Neural cell (in vitro differentiated cells): Measurements from ENCODE around the gene GALNT2.

Source experiments
- CTCF ChIP-seq: fragments of 450-650 bp; IDR thresholded peaks from 2 replicates; pipeline ENCODE4 v1.5.1; 2014; ENCODE audit warnings: antibody characterized with exemption, mild to moderate bottlenecking, moderate library complexity; ENCODE audit not compliant: poor library complexity, severe bottlenecking
- MXI1 ChIP-seq: fragments of 450-650 bp; conservative IDR thresholded peaks from 2 replicates; pipeline ENCODE4 v1.6.1; 2014; ENCODE audit warnings: antibody characterized with exemption, mild to moderate bottlenecking; ENCODE audit not compliant: poor library complexity, severe bottlenecking
- POLR2AphosphoS5 ChIP-seq: IDR thresholded peaks from 2 replicates; pipeline ENCODE4 v1.6.1; 2012
- REST ChIP-seq: IDR thresholded peaks from 2 replicates; pipeline ENCODE4 v1.6.1; 2012; ENCODE audit warnings: borderline replicate concordance
- TAF1 ChIP-seq: IDR thresholded peaks from 2 replicates; pipeline ENCODE4 v1.6.1; 2012; ENCODE audit warnings: low read depth

GRCh38 chr1:230129341-230129740, 62.3 kb downstream of the GALNT2 start:
- no peak for TF ChIP-seq POLR2AphosphoS5
- TF ChIP-seq MXI1, result no peak
- TF ChIP-seq CTCF, result no peak
- no peak for TF ChIP-seq REST
- no peak for TF ChIP-seq TAF1
